SHP77 (cell line): ENCODE results near the gene NXPH4.

Experiments
- DNase-seq, 2 experiments: peaks; one replicate each; lab custom pipeline; 2025; lab: John Stamatoyannopoulos, UW

Gene NXPH4

GRCh38 chr12:57216014-57216911 lies at the start of gene NXPH4:
Gene NXPH4, plus strand, starts transcription at chr12:57216794. Its CDS starts 176 bp downstream, at chr12:57216970.
- DNase-seq, result peak in 1 of 2 experiments; percentile 22

DNA sequence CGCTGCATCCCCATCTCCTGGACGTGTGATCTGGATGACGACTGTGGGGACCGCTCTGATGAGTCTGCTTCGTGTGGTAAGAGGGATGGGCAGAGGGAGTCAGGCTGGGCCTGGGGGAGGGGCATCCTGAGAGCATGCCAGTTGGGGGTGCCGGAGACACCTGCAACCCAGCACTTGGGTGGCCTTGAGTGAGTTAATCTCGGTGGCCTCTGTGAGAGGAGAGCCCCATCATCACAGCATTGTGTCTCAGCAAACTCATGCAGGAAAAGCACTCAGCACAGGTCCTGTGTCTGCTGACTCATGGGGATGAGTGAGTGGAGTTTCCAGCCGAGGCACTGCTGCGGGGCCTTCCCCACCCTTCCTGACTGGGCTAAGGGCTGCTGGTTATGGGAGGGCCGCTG lies 49.6 kb upstream of the NXPH4 start:
- no peak for DNase-seq

GRCh38 chr12:57168058-57168457 lies 48.5 kb upstream of the NXPH4 start:
- no peak for DNase-seq

- no peak for DNase-seq
Measured at GRCh38 chr12:57169046-57169795, 47.4 kb upstream of the NXPH4 start.

DNA sequence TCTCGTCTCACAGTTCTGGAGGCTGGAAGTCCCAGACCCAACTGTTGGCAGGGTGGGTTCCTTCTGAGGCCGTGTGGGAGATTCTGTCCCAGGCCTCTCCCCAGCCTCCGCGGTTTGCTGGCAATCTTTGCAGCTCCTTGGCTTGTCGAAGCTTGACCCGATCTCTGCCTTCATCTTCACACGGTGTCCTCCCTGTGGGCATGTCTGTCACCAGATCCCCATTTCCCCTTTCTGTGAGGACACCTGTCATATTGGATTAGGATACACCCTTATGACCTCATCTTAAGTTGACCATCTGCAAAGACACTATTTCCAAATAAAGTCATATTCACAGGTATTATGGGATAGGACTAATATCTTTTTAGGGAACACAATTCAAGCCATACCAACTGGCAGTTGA lies 46.6 kb upstream of the NXPH4 start:
- no peak for DNase-seq

GRCh38 chr12:57170408-57170807 lies 46.2 kb upstream of the NXPH4 start:
- no peak for DNase-seq

- no peak for DNase-seq
Measured at GRCh38 chr12:57170927-57171326, 45.7 kb upstream of the NXPH4 start.

DNA sequence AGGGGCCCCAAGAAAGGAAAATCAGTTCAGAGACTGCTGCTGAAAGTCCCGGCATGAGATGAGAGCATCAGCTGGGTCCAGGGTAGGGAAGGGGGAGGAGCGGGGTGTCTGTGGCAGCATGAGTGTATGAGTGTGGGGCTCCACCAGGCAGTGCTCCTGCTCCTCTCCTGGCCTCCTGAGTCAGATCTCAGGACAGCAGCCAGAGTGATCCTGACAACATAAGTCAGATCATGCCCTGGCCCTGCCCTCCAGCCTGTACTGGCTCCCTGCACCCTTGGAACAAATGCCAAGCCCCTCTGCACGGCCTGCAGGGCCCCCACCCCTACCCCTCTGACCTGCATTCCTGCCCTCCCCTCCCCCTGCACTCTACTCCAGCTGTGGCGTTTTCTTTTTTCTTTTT lies 44.9 kb upstream of the NXPH4 start:
- no peak for DNase-seq

- peak; percentile 11 to 19 for DNase-seq
Measured at GRCh38 chr12:57173089-57173488, 43.5 kb upstream of the NXPH4 start.

- DNase-seq, result no peak
Measured at GRCh38 chr12:57173683-57174082, 42.9 kb upstream of the NXPH4 start.

DNA sequence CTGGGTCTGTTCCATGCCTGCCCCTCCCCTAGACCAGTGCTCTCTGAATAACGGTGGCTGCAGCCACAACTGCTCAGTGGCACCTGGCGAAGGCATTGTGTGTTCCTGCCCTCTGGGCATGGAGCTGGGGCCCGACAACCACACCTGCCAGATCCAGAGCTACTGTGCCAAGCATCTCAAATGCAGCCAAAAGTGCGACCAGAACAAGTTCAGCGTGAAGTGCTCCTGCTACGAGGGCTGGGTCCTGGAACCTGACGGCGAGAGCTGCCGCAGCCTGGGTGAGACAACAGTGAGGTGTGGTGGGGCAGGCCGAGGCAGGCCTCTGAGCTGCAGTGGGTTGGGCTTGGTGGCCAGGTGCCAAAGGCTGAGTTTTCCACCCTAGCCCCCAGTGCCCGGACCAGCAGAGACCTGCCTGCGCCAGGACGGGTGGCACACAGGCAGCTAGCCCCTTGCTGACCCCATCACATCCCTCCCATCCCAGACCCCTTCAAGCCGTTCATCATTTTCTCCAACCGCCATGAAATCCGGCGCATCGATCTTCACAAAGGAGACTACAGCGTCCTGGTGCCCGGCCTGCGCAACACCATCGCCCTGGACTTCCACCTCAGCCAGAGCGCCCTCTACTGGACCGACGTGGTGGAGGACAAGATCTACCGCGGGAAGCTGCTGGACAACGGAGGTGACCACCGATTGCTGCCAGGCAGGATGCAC lies 41.0 kb upstream of the NXPH4 start:
- DNase-seq, result peak; percentile 80 to 85

DNA sequence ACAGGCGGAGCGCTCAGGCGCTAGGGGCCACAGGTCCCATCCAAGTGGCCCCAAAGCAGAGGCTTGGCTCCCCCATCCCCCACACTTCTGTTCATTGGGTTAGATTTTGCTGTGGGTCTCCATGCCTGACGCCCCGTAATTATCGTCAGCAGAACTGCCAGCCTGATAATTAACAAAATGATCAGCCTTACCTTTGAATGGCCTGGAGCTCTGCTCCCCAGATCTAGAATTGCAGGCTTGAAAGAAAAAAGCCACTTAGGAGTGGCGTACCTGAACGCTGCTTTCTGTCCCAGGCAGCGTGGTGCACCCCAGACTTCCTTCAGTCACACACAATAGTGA lies 40.5 kb upstream of the NXPH4 start:
- no peak for DNase-seq

DNA sequence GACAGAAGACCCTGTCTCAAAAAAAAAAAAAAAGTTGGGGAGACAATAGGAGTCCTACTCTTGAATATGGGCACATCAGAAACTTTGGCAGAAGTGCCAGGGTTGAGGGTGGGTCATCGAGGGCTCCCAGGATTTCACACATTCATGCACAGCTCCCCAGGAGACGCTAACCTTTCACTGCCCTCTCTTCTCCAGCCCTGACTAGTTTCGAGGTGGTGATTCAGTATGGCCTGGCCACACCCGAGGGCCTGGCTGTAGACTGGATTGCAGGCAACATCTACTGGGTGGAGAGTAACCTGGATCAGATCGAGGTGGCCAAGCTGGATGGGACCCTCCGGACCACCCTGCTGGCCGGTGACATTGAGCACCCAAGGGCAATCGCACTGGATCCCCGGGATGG lies 39.7 kb upstream of the NXPH4 start:
- DNase-seq, result no peak

GRCh38 chr12:57177354-57177753 lies 39.2 kb upstream of the NXPH4 start:
- no peak for DNase-seq

- no peak for DNase-seq
Measured at GRCh38 chr12:57178213-57178612, 38.4 kb upstream of the NXPH4 start.

GRCh38 chr12:57179331-57180086 lies 37.1 kb upstream of the NXPH4 start:
- DNase-seq, result no peak

DNA sequence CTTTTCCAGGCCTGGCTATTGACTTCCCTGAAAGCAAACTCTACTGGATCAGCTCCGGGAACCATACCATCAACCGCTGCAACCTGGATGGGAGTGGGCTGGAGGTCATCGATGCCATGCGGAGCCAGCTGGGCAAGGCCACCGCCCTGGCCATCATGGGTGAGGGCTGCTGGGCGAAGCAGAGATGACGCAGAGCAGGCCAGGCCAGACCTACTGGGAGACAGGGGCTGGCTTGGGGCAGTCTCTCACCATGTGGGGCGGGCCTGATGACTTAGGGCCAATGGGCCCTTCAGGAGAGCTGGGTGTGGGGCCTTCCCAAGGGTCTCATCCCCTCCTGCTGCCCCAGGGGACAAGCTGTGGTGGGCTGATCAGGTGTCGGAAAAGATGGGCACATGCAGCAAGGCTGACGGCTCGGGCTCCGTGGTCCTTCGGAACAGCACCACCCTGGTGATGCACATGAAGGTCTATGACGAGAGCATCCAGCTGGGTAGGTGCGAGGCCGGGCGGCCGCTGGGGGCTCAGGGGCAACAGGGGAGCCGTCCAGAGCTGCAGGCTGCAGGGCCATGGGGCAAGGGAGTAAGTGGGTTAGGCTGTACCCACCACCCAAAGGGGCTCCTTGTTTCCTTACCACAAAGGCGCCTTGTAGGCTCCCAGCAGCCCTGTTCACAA lies 36.1 kb upstream of the NXPH4 start:
- no peak for DNase-seq

DNA sequence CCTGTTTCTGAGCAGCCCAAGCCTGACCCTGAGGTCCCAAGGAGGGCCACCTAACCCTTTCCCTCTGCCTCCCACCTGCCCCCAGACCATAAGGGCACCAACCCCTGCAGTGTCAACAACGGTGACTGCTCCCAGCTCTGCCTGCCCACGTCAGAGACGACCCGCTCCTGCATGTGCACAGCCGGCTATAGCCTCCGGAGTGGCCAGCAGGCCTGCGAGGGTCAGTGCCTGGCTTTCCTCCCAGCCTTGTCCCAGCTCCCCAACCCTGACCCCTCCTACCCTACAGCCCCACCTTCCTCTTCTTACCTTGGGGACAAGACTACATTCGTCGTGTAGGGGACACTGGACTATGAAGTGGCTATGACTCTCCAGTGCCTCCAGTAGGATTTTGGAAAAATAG lies 35.5 kb upstream of the NXPH4 start:
- DNase-seq, result no peak

DNA sequence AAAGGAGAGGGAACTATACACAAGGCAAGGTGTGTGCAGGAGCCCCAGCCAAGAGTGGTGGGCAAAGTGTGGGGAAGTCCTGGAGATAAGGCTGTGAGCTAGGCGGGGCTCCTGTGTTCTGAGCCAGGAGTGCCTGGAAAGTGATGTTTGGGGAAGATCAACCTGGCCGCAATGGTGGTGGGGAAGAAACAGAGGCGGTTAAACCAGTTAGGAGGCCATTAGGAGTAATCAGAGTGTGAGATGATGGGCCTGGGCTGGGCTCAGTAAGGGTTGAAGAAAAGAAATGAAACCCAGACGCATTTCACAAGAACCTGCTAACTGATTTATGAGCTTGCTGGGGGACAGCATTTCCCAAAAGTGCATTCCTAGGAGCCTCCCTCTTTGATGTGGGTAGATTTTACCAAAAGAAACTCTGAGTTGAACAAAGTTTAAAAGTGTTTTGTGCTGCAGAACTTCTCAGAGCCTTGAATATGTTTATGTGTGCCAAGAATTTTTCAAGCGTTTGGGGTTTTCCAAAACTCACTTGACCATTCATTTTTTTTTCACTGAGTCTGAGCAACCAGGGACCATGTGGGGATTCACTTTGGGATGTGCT lies 34.9 kb upstream of the NXPH4 start:
- no peak for DNase-seq

- peak; percentile 48 to 50 for DNase-seq
Measured at GRCh38 chr12:57182918-57183575, 33.5 kb upstream of the NXPH4 start.
